ENCODE measurements around the gene ANKRD62.
"Not testable (repeated sequence)": the region's sequence is repeated elsewhere in the genome, so short reads cannot be mapped to it uniquely, and the experiment has no call there.

Gene ANKRD62

DNA sequence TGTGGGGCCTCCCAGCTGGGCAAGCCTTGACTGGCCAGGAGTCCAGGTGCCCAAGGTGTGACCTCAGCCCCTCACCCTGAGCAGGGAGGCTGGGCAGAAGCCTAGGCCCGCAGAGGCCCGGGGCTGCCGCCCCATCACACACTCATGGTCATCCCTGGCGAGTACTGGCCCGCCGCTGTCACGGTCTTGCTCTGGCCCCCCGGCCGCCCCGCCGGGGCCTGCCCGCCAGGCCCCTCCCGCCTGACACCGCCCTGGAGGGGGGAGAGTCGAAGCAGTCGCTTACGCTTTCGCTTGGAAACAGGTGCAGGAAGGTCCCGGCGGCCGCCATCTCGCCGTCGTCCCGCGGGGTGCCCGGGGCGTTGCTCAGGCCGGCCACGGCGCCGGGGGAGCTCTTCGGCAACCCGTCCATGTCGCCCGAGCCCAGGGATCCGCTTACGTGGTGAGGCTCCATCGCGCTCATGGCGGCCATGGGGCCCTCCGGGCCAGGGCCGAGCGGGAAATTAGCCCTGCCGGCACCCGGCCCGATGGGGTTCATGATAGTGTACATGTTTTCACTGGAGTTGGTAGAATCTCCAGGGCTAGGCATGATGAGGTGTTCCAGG lies 26.6 kb upstream of the ANKRD62 start:
- no peak for DNase-seq (ENCODE audit: low spot score)

GRCh38 chr18:12067671-12068070 lies 26.0 kb upstream of the ANKRD62 start:
- DNase-seq (ENCODE audit: low spot score): no peak

DNA sequence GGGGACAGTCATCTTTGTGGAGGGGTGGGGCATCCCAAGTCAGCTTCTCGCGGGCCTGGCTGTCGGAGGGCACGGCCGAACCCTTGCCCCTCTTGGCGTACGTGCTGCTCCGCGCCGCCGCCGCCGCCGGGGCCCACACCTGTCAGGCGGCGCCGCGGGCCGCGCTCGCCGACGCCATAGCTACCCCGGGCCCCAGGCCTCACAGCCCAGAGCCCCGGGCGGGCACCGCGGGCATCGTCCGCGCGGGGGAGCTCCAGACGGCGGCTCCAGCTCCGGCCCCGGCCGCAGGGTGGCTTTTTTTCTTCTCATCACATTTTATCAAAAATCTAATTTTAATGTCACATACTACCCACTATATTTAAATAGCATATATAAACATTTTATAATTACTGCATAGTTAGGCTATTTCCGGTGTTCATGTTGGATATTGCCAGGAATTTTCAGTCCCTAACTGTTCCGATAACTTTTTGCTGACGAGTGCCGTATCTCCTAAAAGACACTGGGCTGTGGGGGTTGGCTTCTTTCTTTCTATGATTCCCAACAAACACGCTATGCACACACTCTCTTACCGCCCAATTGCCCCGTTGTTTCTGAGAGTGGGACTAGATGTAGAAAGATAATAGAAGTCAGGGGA lies 25.2 kb upstream of the ANKRD62 start:
- not testable (repeated sequence) for DNase-seq (ENCODE audit: low spot score)

DNA sequence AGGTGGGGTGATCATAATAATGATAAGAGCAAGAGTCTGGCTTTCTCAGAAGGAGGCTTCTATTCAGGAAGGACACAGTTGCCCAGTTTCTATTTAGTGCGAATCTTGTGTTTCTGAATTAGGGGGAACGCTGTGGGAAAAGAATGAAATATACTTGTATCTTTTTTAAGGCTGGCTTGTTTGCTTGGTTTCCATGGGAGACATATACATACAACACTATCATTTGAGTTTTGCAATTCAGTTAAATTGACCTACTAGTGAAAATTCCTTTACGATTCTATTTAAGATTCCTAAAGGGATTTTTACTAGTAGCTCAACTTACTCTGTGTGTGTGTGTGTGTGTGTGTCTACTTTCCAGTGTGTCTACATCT lies 24.7 kb upstream of the ANKRD62 start:
- DNase-seq (ENCODE audit: low spot score): no peak

DNA sequence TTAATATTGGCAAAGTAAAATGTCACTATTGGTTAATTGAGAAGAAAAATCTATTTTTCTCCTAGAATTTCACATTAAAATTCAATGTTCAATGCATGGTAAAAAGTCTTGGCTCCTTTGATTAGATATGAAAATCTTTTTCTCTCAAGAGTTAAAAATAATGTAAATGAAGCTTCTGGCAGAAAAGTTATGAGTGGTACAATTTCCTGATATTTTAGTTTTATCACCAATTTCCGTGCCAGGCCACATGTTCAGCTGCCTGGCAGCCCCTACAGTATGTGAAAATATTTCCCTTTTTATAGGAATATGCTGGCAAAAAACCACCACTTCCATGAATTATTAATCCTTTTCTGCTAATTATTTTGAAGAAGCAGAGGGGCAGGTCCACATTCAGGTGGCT lies 22.6 kb upstream of the ANKRD62 start:
- DNase-seq (ENCODE audit: low spot score): not testable (repeated sequence)

DNA sequence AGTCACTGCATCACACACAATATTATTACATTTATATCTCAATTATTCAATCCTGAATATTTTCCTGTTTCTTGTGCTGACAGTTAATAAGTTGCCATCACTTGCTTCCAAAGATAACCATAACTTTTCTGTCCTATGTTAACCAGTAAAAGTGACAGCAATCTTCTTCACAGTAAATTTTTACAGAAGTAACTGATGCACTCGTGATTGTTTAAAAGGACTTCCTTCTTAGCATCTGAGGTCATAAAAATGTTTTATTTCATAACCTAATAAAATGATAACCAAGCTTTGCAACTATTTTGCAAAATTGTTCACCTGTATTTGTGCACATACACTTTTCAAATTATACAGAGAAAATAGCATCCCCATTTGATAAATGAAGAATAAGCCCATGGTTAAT lies 20.6 kb upstream of the ANKRD62 start:
- no peak for DNase-seq (ENCODE audit: low spot score)

GRCh38 chr18:12074736-12075135 lies 18.9 kb upstream of the ANKRD62 start:
- DNase-seq (ENCODE audit: low spot score): no peak

GRCh38 chr18:12076424-12077140 lies 17.1 kb upstream of the ANKRD62 start:
- no peak for DNase-seq (ENCODE audit: low spot score)

DNA sequence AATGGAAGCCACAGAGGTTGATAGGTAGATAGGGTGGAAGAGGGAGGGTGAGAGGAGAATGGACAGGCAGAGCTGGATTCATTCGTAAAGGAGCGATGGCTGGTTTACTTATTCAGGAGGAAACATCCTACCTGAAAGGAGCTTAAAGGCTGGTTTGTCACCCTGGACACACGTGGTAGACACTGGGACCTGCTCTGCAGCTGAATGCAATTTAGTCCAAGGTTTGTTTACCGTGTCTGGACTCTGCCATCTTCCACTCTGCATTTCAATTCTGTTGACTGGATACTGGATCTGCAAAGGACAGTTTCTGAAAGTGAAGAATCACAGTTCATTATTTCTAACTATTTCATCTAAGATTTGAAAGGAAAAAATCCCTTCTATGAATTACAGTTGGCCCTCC lies 15.6 kb upstream of the ANKRD62 start:
- DNase-seq (ENCODE audit: low spot score): not testable (repeated sequence)

GRCh38 chr18:12079491-12080237 lies 14.0 kb upstream of the ANKRD62 start:
- no peak for DNase-seq (ENCODE audit: low spot score)

DNA sequence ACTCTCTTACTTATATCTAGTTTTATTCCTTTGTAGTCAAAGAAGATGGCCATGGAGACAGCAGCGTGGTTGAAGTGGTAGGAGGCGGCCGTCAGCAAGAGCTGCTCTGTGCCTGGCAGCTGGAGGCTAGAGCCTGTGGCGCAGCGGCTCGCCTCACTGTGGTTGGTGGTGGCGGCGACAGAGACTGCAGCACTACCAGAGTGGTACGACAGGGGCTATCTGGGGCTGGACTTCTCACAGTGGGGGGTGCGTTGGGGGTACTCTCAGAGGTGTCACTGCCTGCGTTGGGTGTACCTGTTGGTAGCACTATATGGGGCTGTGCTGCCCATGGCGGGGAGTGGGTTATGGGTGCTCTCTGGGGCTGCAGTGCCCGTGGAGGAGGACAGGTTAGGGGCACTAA lies 8.5 kb upstream of the ANKRD62 start:
- DNase-seq (ENCODE audit: low spot score): no peak

GRCh38 chr18:12085786-12086185 lies 7.9 kb upstream of the ANKRD62 start:
- no peak for DNase-seq (ENCODE audit: low spot score)

- no peak for DNase-seq (ENCODE audit: low spot score)
These were observed 7.4 kb upstream of the ANKRD62 start for GRCh38 chr18:12086249-12086648.

GRCh38 chr18:12086677-12087470 lies 6.8 kb upstream of the ANKRD62 start:
- DNase-seq (ENCODE audit: low spot score): no peak

- no peak for DNase-seq (ENCODE audit: low spot score)
These were observed 6.1 kb upstream of the ANKRD62 start for GRCh38 chr18:12087471-12088025.

DNA sequence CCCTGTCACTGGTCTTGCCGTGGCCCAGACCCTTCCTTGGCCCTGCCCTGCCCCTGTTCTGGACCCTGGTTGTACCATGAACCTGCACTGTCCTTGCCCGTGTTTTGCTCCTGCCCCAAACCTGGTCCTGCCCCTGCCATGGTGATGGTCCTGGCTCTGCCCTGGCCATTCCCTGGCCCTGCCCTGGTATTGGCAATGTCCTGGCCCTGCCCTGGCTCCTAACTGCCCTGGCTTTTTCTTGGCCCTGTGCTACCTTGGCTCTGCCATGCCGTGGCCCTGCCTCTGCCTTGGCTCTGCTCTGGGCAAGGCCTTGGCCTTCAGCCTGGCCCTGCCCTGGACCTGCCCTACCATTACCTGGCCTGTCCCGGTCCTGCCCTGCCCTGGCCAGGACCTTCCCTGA lies 5.5 kb upstream of the ANKRD62 start:
- DNase-seq (ENCODE audit: low spot score): no peak

DNA sequence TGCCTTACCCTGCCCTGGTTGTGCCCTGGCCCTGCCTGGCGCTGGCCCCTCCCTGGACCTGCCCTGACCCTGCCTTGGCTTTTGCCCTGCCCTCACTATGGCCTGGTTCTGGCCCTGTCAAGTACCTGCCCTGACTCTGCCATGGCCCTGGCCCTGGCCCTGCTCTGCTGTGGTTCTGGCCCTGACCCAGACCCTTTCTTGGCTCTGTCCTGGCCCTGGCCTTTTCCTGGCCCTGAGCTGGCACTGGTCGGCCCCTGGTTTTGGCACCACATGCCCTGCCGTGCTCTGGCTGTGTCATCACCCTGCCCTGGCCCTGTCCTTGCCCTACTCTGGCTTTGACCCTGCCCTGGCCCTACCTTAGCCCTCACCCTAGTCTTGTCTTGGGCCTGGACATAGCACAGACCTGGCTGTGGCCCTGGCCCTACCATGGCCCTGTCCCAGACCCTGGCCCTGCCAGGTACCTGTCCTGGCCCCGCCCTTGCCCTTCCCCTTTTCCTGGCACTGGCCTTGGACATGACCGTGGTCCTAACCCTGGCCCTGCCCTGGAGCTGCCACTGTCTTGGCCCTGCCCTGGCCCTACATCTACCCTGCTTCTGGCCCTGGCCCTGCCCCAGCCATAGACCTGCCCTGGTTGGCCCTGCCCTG lies 4.8 kb upstream of the ANKRD62 start:
- DNase-seq (ENCODE audit: low spot score): no peak

GRCh38 chr18:12091538-12092141 lies 2.0 kb upstream of the ANKRD62 start:
- DNase-seq (ENCODE audit: low spot score): no peak

DNA sequence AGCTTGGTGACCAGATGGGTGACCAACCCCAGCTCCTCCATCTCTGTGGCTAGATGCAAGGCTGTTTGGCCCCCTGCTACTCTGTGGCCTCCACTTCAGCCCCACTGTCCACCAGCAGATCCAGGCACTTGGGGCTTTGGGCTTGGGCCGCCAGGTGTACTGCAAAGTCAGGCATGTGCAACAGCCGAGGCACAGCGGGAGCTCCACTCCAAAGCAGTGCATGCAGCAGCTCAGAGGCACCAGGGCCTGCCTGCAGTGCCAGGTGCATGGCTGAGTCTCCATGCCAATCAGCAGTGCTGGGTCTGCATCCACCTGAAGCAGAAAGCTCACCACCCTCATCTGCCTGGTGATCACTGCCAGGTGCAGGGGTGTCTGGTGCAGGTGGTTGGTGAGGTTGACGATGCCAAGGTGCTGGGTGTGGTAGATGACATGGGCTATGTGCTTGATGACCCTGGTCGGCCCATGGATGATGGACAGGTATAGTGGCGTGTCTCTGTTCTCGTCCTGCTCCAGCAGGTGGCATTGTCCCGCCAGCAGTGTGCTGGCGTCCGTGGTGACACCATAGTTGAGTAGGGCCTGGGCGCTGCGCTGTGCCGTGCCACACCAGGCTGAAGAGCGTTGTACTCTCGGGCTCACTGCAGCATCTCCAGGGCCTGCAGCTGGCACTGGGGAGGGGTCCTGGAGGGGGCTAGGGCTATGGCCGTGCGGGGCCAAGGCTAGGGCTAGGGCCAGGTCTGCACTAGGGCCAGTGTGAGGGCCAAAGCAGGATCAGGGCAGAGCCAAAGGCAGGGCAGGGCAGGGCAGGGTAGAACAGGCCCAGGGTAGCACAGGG lies 1.0 kb upstream of the ANKRD62 start:
- peak; percentile 9 for DNase-seq (ENCODE audit: low spot score)

DNA sequence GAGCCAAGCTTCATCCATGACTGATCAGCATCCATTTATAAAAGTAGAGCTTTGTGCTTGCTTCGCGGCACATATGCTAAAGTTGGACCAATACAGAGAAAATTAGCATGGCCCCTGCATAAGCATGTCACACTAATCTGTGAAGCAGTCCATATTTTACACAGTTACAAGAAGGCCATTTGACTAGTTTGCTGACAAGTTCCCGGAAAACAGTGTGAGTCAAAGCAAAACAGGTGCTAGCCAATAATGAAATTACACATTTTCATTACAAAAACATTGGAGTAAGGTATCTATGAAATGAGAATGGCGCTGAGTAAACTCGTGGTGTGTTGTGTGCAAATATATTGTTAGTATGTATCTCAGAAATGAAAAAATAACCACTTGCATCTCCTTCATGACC lies 4.7 kb downstream of the ANKRD62 start:
- DNase-seq (ENCODE audit: low spot score): no peak

Measured in NAMALWA (cell line).